ENCODE results near the gene VPS16.
A peak's percentile ranks its signal among the peaks of the same experiment; 100 is the strongest.
"Not testable (repeated sequence)": the region's sequence is repeated elsewhere in the genome, so short reads cannot be mapped to it uniquely, and the experiment has no call there.

The VPS16 gene

DNA sequence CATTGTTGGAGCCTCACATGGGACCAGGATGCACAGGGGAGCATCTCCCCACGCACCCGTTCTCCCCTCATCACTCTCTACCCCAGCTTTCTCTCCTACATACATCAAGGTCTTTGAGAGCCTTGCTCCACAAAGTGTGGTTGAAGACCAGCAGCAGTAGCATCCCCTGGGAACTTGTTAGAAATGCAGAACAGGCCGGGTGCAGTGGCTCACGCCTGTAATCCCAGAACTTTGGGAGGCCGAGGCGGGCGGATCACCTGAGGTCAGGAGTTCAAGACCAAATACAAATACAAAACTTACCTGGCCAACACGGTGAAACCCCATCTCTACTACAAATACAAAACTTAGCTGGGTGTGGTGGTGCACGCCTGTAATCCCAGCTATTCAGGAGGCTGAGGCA lies 32.6 kb upstream of the VPS16 start:
- not testable (repeated sequence) for DNase-seq

DNA sequence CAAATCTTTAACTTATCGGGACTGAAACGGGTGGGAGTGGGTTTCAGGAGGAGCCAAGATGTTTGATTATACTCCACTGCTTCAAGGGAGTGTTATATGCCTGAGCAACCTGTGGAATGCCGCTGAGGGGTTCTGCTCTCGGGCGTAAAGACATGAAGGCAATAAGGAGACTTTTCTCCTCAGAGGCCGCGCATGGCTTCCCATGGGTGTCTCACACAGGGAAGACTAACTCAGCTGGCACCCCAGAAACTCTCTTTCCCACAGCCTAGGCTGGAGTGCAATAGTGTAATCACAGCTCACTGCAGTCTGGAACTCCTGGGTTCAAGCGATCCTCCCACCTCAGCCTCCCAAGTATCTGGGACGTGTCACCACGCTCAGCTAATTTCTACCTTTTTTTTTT lies 30.9 kb upstream of the VPS16 start:
- no peak for DNase-seq

DNA sequence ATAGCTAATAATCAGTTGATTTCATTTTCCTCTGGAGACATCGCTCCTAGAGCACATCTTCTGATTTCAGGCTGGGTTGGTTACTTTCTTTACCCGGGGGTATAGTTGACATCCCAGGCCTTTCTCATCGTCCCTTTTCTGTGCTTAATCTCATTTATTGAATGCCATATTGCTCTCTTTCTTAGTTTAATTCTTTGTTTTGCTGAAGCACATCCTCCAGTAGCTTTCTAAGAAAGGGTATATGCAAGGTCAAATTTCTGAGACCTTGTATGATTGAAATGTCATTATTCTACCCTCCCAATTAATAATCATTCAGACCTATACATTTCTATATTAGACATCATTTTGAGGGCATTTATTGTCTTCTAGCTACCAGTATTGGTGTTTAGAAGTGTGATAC lies 28.4 kb upstream of the VPS16 start:
- no peak for DNase-seq

DNA sequence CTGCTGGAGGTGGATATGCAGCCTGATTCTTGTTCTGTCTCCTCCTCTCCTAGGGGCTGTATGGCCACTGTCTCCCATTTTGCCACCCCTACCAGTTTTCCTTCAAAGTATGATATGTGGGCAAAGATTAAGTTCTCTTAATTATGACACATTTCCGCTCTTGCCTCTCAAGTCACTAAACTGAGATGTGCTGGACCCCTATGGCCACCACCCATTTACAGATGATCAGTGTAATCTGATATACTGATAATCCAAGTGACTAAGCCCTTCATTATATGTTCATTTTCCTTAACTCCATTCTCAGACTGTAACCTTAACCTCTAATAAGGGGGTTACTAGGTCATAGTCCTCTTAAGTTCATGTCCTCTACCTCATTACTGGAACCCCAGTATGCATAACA lies 26.5 kb upstream of the VPS16 start:
- no peak for DNase-seq

DNA sequence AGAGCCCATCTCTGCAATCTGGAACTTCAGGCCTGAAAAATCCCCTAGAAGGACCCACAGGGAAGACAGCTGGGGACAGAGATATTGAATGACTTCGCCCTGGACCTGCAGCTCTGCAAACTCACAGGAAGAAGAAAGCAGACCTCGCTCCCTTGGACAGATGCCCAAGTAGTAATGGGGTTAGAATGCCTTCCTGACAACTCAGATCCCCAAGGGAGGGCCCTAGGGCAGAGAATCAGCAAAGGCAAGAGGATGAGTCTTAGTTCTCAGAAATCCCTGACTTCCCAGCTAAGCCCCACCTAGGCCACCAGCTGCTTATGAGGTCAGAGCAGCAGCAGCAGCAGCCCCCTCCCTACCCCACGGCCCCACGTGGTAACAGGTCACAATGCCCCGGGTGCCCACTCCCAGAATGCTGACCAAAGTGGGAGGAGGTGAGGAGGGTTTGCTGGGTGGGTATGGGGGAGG lies 25.9 kb upstream of the VPS16 start, which contains the start of gene C20orf141:
Gene C20orf141, plus strand, starts transcription at position 401 of the 465 bp plus-strand sequence. CDS start 198 bp downstream, outside the sequence.
- peak; percentile 69 to 73 for DNase-seq

DNA sequence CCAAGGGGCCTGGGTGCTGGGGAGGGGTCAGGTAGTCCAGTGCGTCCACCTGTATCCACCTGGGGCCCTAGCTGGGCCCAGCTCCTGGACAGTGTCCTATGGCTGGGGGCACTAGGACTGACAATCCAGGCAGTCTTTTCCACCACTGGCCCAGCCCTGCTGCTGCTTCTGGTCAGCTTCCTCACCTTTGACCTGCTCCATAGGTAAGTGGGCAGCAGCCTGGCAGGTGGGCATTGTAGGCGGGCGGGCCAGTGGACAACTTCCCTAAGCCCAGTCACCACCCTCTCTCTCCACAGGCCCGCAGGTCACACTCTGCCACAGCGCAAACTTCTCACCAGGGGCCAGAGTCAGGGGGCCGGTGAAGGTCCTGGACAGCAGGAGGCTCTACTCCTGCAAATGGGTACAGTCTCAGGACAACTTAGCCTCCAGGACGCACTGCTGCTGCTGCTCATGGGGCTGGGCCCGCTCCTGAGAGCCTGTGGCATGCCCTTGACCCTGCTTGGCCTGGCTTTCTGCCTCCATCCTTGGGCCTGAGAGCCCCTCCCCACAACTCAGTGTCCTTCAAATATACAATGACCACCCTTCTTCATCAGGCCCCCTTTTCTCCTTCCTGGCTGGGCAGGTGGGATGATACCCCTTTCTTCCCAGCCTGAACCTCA lies 25.2 kb upstream of the VPS16 start:
- no peak for DNase-seq

DNA sequence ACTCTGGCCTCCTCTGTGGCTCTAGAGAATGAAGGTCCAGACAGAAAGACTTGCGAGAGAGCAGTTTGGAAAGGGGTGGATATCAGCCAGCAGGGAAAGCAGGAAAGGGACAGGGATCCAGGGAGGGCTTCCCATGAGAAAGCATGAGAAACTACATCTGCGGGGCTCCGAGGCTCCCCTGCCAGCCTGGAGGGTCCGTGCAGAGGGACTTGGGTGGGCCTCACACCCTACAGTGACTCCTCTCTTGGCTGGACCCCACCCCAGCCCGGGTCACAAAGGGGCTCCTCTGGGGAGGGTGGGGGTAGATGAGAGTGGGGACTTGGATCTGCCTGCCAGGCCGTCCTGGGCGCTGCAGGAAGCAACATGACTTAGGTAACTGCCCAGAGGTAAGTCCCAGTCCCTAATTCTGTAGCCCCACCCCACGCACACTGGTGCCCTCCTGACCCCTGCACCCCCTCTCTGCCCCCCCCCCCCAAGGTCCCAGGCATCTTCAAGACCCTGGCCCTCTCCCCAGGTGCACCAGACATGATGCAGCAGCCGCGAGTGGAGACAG lies 24.4 kb upstream of the VPS16 start, which contains the start of gene TMEM239:
Gene TMEM239, plus strand, starts transcription at position 335 of the 553 bp plus-strand sequence. Its CDS starts 191 bp downstream, at position 526.
- no peak for DNase-seq

DNA sequence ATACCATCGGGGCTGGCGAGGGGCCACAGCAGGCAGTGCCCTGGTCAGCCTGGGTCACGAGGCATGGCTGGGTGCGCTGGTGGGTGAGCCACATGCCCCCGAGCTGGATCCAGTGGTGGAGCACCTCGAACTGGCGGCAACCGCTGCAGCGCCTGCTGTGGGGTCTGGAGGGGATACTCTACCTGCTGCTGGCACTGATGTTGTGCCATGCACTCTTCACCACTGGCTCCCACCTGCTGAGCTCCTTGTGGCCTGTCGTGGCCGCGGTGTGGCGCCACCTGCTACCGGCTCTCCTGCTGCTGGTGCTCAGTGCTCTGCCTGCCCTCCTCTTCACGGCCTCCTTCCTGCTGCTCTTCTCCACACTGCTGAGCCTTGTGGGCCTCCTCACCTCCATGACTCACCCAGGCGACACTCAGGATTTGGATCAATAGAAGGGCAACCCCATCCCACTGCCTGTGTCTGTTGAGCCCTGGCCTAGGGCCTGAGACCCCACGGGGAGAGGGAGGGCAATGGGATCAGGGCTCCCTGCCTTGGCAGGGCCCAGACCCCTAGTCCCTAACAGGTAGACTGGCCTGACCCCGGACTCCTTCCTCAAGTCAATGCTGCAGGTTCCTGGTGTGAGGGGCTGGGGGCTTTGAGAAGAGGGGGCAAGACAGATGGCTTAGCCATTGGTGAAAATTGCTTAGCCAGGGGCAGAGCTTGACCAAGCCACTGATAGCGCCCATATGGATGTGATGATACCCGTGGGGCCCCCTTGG lies 23.8 kb upstream of the VPS16 start:
- DNase-seq = no peak

DNA sequence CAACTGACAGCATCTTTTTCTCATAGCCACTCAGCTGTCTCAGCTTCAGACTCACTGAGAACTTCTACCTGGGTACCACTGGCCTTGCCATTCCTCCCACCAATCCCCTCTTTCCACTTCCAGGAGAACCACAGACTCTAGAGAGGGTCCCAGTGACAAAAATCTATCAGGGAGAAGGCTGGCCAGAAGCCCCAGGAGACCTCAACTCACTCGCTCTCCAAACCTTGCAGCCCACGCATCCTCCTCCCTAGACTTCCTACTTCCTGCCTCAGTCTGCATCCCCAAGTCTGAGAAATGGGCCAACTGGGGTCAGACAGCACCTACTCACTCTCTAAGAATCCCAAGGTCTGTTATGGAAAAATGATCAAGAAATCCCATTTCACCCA lies 23.2 kb upstream of the VPS16 start:
- DNase-seq = no peak

DNA sequence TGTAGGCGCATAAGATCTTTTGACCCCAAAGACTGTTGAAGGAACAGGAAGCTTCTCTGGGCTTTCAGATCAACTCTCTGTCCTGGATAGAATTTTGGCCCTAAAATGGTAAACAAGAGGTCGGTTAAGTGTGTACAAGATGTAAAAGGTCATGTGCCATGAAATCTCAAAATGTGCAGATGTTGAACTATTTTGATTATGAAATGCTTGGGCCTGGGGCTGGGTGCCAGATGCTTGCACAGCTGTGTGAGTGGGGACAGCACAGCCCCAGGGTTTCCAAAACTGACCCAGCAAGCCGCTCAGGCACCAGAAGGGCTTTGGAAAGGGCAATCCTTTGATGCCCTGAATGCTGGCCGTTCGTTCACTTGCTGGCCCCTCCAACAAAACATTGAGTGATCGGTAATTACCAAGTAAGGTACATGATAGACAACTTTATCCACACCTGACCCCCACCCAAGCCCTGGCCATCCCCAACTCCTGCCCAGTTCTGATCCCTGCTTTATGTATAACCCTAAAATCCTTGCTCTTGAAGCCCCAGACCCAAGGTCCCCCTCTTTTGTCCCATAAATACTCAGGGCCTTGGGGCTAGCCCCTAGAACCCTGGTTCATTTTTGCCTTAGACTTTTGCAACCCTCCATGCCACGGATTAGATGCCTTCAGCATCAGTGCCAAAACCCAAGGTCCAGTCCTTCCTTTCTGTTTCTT lies 22.5 kb upstream of the VPS16 start:
- no peak for DNase-seq

DNA sequence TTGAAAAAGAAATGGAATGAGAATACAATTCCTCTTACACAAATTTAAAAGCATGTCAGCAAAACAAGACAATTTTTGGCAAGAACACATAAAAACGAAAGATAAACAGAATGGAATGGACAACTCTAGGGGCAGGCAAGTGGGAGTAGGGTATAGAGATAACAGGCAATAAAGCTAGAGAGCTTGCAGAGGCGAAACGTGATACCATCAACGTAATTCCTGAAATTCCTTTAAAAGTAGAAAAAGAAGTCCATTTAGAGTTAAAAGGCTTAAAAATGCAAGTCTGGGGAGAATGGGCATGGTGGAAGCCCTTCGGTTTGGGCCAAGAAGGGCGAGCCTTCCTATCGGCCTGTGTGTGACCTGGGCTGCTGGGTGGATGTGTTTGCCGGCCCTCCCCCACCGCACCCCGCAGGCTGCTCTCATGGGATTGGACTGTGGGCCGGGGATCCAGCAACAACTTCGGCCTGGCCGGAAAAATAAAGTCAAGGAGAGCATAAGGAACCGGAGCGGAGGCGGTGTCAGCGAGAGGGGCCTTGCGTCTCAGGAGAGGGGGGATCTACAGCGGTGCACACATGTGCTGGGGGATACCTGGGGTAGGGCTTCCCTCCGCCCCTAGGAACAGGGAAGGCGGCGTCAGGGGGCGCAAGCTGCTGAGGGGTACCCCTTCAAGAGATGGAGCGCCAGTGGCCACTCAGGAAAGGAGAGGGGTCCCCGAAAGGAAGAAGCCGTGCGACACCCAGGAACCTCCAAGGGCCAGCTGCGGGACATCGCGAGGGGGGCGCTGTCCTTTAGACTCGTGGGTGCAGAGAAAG lies 20.3 kb upstream of the VPS16 start:
- no peak for DNase-seq

DNA sequence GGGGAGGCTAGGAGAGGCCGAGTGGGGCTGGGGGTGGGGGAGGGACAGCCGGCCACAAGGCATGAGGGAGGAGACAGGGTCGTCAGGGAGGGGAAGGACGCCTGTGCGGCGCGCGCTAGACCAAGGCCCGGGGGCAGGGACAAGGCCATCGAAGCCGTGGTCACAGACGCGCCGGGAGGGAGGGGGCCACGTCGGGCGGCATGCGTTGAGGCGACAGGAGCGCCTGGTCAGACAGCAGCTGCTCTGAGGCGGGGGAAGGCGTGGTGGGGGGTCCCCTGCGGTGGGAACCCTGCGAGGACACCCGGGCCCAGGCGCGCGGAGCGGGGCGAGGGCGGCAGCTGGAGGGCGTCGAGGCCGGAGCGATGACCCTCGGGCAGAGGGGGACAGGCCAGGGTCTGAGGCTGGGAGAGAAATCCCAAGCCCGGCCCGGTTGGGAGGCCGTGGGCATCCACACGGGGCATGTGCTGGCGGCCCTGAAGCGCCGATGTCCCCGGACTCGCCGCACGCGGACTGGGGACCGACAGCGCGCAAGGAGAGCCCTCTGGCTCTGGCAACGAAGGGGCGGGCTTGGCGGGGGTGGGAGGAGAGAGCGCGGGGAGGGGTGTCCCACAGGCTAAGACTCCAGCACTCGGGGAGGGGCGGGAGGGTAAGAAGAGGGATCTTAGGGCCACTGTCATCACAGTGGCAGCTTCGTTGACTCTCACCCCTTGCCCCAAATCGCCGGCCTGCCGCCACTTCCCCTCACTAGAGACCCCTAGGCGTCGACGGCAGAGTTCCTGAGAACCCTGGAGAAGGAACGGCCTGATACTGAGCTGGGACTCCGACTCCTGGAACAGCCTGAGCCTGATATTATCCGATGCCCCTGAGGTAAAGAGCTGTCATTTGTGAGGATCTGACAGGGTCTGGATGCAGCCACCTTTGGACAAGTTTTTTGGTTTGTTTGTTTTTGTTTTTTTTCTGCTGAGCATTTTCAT lies 19.4 kb upstream of the VPS16 start:
- no peak for DNase-seq

DNA sequence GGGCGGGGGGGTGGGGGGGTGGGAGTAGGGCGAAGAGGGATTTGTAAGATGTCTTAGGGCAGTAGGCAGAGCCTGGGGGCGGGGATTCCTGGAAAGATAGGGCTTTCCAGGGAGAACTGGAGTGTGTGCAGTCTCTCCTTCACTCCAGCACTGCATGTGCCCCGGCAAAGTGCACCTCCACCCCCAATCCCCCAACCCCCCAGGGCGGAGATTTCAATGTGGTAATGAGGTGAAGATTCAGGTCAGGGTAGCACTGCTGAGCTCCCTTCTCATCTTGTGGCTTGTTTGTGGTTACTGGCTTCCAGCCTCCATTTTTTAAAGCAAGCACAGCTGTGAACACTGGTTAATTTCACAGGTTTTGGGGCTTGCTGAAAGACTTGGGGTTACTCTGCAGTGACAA lies 18.5 kb upstream of the VPS16 start:
- DNase-seq = no peak

DNA sequence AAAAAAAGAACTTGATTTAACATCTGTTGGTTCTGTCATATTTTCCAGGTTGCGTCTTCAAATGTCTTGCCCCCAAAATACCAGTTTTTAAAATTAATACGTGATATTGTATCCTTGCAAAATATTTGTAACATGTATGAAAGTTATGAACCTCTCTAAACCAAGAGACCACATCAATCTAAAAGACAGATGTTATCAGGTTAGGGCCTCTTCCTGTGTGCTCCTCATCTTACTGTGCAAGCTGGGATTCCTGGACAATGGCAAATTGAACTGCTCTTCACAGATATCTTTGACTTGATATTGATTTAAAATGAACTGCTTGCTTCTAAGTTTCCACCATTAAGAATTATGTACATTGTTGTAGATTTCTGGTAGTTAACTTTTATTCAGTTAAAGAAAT lies 14.8 kb upstream of the VPS16 start:
- DNase-seq = no peak

DNA sequence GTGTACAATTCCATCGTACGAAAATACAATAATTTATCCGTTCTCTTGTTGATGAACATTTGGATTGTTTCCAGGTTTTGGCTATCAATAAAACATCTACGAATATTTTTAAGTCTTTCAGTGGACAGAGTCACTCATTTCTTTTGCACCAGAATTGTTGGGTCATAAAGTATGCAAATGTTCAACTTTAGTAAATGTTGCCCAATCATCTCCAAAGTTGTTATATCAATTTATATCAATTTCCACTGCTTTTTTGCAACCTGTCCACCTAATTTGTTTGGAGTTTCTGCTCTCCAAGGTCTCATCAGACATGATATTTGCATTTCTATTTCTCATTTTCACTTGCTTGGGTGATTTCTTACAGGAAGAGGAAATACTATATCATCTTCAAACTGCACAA lies 13.9 kb upstream of the VPS16 start:
- no peak for DNase-seq

DNA sequence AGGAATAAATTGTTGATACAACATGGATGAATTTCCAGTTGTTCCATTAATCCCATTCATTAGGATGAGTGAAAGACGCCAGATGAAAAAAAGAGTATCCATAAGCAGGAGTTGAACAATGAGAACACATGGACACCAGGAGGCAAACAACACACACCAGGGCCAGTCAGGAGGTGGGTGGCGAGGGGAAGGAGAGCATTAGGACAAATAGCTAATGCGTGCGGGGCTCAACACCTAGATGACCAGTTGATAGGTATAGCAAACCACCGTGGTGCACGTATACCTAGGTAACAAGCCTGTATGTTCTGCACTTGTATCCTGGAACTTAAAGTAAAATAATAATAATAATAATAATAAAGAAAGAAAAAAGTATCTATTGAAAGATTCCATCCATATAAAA lies 11.2 kb upstream of the VPS16 start:
- DNase-seq = no peak

DNA sequence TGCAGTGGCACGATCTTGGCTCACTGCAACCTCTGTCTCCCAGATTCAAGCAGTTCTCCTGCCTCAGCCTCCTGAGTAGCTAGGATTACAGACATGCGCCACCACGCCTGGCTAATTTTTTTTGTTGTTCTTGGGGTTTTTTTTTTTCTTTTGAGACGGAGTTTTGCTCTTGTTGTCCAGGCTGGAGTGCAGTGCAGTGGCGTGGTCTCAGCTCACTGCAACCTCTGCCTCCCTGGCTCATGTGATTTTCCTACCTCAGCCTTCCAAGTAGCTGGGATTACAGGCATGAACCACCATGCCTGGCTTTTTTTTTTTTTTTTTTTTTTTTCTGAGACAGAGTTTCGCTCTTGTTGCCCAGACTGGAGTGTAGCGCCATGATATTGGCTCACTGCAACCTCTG lies 9.3 kb upstream of the VPS16 start:
- DNase-seq = not testable (repeated sequence)

DNA sequence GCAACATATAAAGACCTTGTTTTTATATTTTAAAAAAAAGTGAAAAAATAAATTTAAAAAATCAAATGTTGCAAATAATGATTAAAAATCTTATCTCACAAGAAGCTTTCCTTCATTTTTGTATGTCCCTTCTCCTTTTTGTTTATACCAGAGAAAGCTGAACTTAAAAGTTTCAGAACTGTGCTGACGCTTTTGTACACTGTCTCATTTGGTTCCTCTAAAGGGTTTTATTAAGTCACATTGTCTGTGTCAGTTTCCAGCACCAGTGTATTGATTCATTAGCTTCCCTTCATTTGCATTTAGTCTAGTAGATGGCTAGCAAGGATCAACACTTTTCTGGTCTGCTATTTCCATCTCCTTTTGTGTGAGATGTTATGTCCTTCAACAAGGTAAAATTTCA lies 6.8 kb upstream of the VPS16 start:
- no peak for DNase-seq

DNA sequence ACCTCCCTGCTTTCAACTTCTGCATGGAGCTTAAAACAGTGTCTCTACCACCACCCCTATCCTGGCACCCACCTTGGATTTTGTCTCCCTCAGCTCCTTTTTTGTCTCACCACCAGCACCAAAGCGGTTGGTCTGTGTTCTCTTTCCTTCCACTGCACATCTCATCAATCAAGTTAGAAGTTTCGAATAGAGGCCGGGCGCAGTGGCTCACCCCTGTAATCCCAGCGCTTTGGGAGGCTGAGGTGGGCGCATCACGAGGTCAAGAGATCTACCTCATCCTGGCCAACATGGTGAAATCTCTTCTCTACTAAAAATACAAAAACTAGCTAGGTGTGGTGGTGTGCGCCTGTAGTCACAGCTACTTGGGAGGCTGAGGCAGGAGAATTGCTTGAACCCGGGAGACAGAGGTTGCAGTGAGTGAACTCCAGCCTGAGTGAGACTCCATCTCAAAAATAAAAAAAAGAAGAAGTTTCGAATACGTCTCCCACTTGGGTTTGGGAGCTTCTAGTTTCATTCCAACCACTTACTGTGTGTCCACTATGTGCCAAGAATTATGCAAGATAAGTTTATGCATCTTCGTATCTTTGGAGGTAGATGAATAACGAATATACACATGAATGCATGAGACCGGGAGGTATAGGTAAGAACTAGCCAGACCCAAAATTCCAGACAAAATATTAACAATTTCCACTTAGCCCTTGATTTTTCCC lies 6.0 kb upstream of the VPS16 start:
- DNase-seq = no peak

DNA sequence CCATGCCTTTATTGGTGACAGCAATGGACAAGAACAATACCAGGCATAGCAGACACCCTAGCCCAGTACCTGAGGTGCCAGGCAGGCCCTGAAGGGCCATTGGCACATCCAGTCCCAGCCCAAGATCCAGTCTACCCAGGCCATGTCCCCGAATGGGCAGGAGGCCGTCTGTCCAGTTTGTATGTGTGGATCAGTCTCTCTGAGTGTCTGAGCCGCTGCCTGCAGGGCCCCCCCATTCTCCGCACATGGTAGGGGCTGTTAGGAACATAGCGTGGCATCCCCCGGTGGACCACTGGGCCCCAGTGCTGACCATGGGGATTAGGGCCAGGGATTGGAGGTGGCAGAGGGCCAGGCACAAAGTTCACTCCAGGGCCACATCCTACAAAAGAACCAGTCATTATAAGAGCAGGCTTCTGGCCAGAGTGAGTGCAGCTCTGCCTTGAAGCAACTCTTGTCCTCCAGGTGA lies 5.2 kb upstream of the VPS16 start:
- no peak for DNase-seq

DNA sequence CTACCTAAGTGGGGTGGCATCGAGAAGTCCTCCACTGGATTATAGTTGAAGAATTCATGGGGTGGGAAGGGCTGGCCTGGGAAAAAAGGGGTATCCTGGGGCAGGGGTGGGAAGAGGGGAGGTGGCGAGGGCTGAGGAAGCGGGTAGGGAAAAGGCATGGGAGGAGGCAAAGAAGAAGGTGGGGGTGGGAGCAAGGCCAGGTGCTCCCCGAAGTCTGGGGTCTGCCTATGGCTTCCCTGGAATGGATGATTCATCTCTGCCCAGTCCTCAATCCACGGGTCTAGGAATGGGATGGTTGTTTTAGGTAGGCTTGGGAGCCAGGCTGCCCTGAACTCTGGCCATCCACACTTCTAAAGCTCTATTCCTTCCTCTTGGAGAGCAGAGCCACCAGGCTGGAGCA lies 4.5 kb upstream of the VPS16 start:
- DNase-seq = no peak
